H9 (cell line): ENCODE results near the gene CHID1. TPM values are rescaled to one million over a fixed set of nuclear protein-coding genes. Genes with fewer than 3 reads are reported as not detected.

ENCODE experiments used
- DNase-seq: peaks from one replicate; pipeline ENCODE4 v3.0.0-alpha.2; 2017
- H2AFZ ChIP-seq: one replicate; pipeline ENCODE4 v1.6.1; 2013; ENCODE audit warnings: mild to moderate bottlenecking, low read length, control low read depth, moderate library complexity
- H2AK5ac ChIP-seq: 2 replicates; pipeline ENCODE4 v1.6.1; 2013; ENCODE audit warnings: low read length, control low read depth, mixed read lengths; ENCODE audit not compliant: insufficient read length
- H2BK120ac ChIP-seq: one replicate; pipeline ENCODE4 v1.6.1; 2013; ENCODE audit warnings: low read depth, mild to moderate bottlenecking, low read length, control low read depth, inconsistent platforms; ENCODE audit not compliant: poor library complexity, severe bottlenecking
- H2BK12ac ChIP-seq: 2 replicates; pipeline ENCODE4 v1.6.1; 2013; ENCODE audit warnings: low read length, control low read depth, mixed read lengths, low read depth; ENCODE audit not compliant: insufficient read length
- H2BK15ac ChIP-seq: 2 replicates; pipeline ENCODE4 v1.6.1; 2013; ENCODE audit warnings: low read depth, low read length, control low read depth
- H2BK20ac ChIP-seq: one replicate; pipeline ENCODE4 v1.6.1; 2013; ENCODE audit warnings: low read depth, mild to moderate bottlenecking, low read length, control low read depth, inconsistent platforms; ENCODE audit not compliant: poor library complexity, severe bottlenecking
- H2BK5ac ChIP-seq: 2 replicates; pipeline ENCODE4 v1.6.1; 2013; ENCODE audit warnings: low read length, control low read depth, mixed read lengths; ENCODE audit not compliant: insufficient read length
- H3K14ac ChIP-seq: 2 replicates; pipeline ENCODE4 v1.6.1; 2013; ENCODE audit warnings: low read length, control low read depth; ENCODE audit not compliant: insufficient read depth
- H3K18ac ChIP-seq: 2 replicates; pipeline ENCODE4 v1.6.1; 2013; ENCODE audit warnings: low read depth, mild to moderate bottlenecking, mixed read lengths, low read length, control low read depth; ENCODE audit not compliant: insufficient read length
- H3K23ac ChIP-seq: 2 replicates; pipeline ENCODE4 v1.6.1; 2013; ENCODE audit warnings: low read length, control low read depth, mixed read lengths, low read depth; ENCODE audit not compliant: insufficient read length
- H3K23me2 ChIP-seq: 2 replicates; pipeline ENCODE4 v1.6.1; 2013; ENCODE audit warnings: low read depth, mild to moderate bottlenecking, mixed read lengths, low read length, control low read depth; ENCODE audit not compliant: insufficient read length, poor library complexity, severe bottlenecking
- H3K27ac ChIP-seq: 2 replicates; pipeline ENCODE4 v1.5.1; 2013; ENCODE audit warnings: low read length, control low read depth, mixed read lengths, low read depth; ENCODE audit not compliant: insufficient read length
- H3K27me3 ChIP-seq: 2 replicates; pipeline ENCODE4 v1.6.1; 2013; ENCODE audit warnings: low read length, control low read depth, inconsistent platforms; ENCODE audit not compliant: insufficient read depth
- H3K4ac ChIP-seq: 2 replicates; pipeline ENCODE4 v1.6.1; 2013; ENCODE audit warnings: low read depth, mild to moderate bottlenecking, control low read depth, inconsistent platforms, low read length, moderate library complexity
- H3K4me1 ChIP-seq: 2 replicates; pipeline ENCODE4 v1.6.1; 2013; ENCODE audit warnings: low read length, control low read depth, inconsistent platforms; ENCODE audit not compliant: insufficient read depth
- H3K4me2 ChIP-seq: 2 replicates; pipeline ENCODE4 v1.6.1; 2013; ENCODE audit warnings: low read length, control low read depth, mixed read lengths; ENCODE audit not compliant: insufficient read length, insufficient read depth
- H3K56ac ChIP-seq: 2 replicates; pipeline ENCODE4 v1.6.1; 2013; ENCODE audit warnings: low read depth, mild to moderate bottlenecking, mixed read lengths, low read length, control low read depth; ENCODE audit not compliant: insufficient read length
- H3K79me1 ChIP-seq: 2 replicates; pipeline ENCODE4 v1.6.1; 2013; ENCODE audit warnings: low read depth, mild to moderate bottlenecking, moderate library complexity, low read length, control low read depth, inconsistent platforms; ENCODE audit not compliant: insufficient read depth, poor library complexity, severe bottlenecking
- H3K79me2 ChIP-seq: 2 replicates; pipeline ENCODE4 v1.6.1; 2013; ENCODE audit warnings: low read length, control low read depth, inconsistent platforms; ENCODE audit not compliant: insufficient read depth
- H3K9ac ChIP-seq: 2 replicates; pipeline ENCODE4 v1.6.1; 2013; ENCODE audit warnings: low read length, control low read depth, mixed read lengths; ENCODE audit not compliant: insufficient read length; ENCODE audit errors: extremely low read depth
- H3K9me3 ChIP-seq: one replicate; pipeline ENCODE4 v1.6.1; 2013; ENCODE audit warnings: low read depth, low read length, inconsistent platforms; ENCODE audit not compliant: control insufficient read depth
- H3T11ph ChIP-seq: one replicate; pipeline ENCODE4 v1.6.1; 2013; ENCODE audit warnings: mild to moderate bottlenecking, low read length, control low read depth, inconsistent platforms
- H4K20me1 ChIP-seq: one replicate; pipeline ENCODE4 v1.6.1; 2013; ENCODE audit not compliant: control insufficient read depth, insufficient read length, insufficient read depth
- H4K5ac ChIP-seq: 2 replicates; pipeline ENCODE4 v1.6.1; 2013; ENCODE audit warnings: low read depth, mild to moderate bottlenecking, mixed read lengths, low read length, control low read depth; ENCODE audit not compliant: insufficient read length
- H4K8ac ChIP-seq: replicated peaks from 2 replicates; pipeline ENCODE4 v1.6.1; 2013; ENCODE audit warnings: low read length, control low read depth, mixed read lengths, low read depth; ENCODE audit not compliant: insufficient read length
- H4K91ac ChIP-seq: 2 replicates; pipeline ENCODE4 v1.6.1; 2013; ENCODE audit warnings: low read depth, mild to moderate bottlenecking, moderate library complexity, mixed read lengths, low read length, control low read depth; ENCODE audit not compliant: insufficient read length
- H3K27ac Mint-ChIP-seq, 3 experiments: 2 replicates in 2 of 3; 3 replicates in 1 of 3; pipeline ENCODE4 v1.8.0; 2020 to 2021; ENCODE audit warnings: mixed read lengths in 3 of 3, mild to moderate bottlenecking in 1 of 3, moderate library complexity in 1 of 3
- H3K27me3 Mint-ChIP-seq: 2 replicates; pipeline ENCODE4 v1.8.0; 2021; ENCODE audit warnings: low read depth, mild to moderate bottlenecking, moderate library complexity, mixed read lengths
- H3K36me3 Mint-ChIP-seq, 3 experiments: 2 replicates in 2 of 3; 3 replicates in 1 of 3; pipeline ENCODE4 v1.8.0; 2020 to 2021; ENCODE audit warnings: low read depth in 3 of 3, mixed read lengths in 3 of 3; ENCODE audit not compliant: insufficient read depth in 1 of 3
- H3K4me1 Mint-ChIP-seq, 2 experiments: 2 replicates each; pipeline ENCODE4 v1.8.0; 2020; ENCODE audit warnings: mixed read lengths in 2 of 2
- H3K4me3 Mint-ChIP-seq, 2 experiments: 2 replicates in 1 of 2; 3 replicates in 1 of 2; pipeline ENCODE4 v1.8.0; 2020 to 2021; ENCODE audit warnings: mild to moderate bottlenecking in 2 of 2, mixed read lengths in 2 of 2, moderate library complexity in 1 of 2
- H3K9me3 Mint-ChIP-seq, 2 experiments: 2 replicates in 1 of 2; 3 replicates in 1 of 2; pipeline ENCODE4 v1.8.0; 2020; ENCODE audit warnings: mild to moderate bottlenecking in 2 of 2, mixed read lengths in 2 of 2, moderate library complexity in 1 of 2
- WGBS: extraction: QIAGEN DNeasy Blood & Tissue Kit; methylation state at CpG from one replicate; pipeline ENCODE4 v1.1.7; 2013; ENCODE audit warnings: missing lambda C conversion rate, low lambda C conversion rate, mixed read lengths; ENCODE audit not compliant: insufficient read length; ENCODE audit errors: extremely low coverage; 5-methylcytosine and 5-hydroxymethylcytosine counted together
- total RNA-seq: library from RNA; stranded (reverse); gene quantifications from 2 replicates; pipeline ENCODE4 v1.2.1, GENCODE V29; 2021
- TF ChIP-seq, protein P1 (sequence below): fragments of 200-600 bp; sonication (generic); conservative IDR thresholded peaks from 3 replicates; pipeline ENCODE4 v1.8.0; 2021; ENCODE audit warnings: antibody characterized with exemption, mild to moderate bottlenecking

The CHID1 gene
- total RNA-seq, 1 experiment from 2014 or later: 89.4 TPM

DNA sequence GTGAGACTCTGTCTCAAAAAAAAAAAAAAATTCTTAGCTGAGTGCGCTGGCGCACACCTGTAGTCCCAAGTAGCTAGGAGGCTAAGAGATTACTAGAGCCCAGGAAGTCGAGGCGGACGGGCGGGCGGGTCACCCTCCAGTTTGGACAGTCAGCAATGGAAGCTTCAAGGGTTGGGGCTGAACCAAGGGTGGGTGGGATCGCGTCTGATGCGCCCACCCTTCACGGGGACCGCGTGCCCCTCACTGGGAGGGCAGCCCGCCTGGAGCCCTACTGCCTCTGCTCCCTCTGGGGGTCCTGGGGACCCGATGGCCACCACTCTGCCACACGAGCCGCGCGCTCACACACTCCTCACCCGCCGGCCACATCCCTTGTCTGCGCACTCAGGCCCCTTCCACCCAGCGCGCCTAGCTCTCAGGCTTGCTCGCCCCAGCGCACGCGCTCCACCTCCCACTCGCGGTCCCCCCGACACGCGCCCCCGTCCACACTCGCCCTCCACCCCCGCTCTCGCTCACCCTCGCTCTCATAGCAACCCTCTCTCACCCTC is 494 bp downstream of the CHID1 start:
- TF ChIP-seq, protein P1, sequence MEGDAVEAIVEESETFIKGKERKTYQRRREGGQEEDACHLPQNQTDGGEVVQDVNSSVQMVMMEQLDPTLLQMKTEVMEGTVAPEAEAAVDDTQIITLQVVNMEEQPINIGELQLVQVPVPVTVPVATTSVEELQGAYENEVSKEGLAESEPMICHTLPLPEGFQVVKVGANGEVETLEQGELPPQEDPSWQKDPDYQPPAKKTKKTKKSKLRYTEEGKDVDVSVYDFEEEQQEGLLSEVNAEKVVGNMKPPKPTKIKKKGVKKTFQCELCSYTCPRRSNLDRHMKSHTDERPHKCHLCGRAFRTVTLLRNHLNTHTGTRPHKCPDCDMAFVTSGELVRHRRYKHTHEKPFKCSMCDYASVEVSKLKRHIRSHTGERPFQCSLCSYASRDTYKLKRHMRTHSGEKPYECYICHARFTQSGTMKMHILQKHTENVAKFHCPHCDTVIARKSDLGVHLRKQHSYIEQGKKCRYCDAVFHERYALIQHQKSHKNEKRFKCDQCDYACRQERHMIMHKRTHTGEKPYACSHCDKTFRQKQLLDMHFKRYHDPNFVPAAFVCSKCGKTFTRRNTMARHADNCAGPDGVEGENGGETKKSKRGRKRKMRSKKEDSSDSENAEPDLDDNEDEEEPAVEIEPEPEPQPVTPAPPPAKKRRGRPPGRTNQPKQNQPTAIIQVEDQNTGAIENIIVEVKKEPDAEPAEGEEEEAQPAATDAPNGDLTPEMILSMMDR: no peak
- peak overlapping the region; percentile 94 to 98 for H3K4me3 Mint-ChIP-seq
- H2BK120ac ChIP-seq: no peak overlapping the region

More for the DNA sequence above, 494 bp downstream of the CHID1 start:
- Histone ChIP-seq H2BK15ac (no peak overlapping the region), H3T11ph (no peak overlapping the region), H3K79me2 (peaks cover 3% of the 10 kb centered on the region; the same call in 1 of the 2 replicates), H2AFZ (no peak overlapping the region), H3K23ac (no peak overlapping the region), H3K9ac (peak overlapping the region; percentile 69), H3K4ac (no peak overlapping the region), H2BK5ac (no peak overlapping the region), H4K8ac (no peak overlapping the region), H4K91ac (no peak overlapping the region), H3K14ac (peak overlapping the region; percentile 48; the same call in 1 of the 2 replicates), H2BK20ac (no peak overlapping the region), H2AK5ac (no peak overlapping the region), H3K27me3 (no peaks in the 10 kb centered on the region), H3K4me1 (no peaks in the 10 kb centered on the region; the same call in 1 of the 2 replicates), H3K4me2 (peak overlapping the region; percentile 70), H3K9me3 (no peaks in the 10 kb centered on the region), H3K18ac (no peak overlapping the region), H3K79me1 (peaks cover 6% of the 10 kb centered on the region), H3K27ac (no peak overlapping the region), H3K56ac (no peak overlapping the region), H4K20me1 (peaks cover 3% of the 10 kb centered on the region), H2BK12ac (no peak overlapping the region), H4K5ac (no peak overlapping the region), H3K23me2 (peaks cover 18% of the 10 kb centered on the region)
- Mint-ChIP-seq H3K36me3 (peaks cover 0 to 29% (median 17%) of the 10 kb centered on the region in 3 experiments; a peak in 6 of 7 replicates), H3K4me1 (peaks cover 9 to 14% of the 10 kb centered on the region in 2 experiments), H3K9me3 (no peaks in the 10 kb centered on the region; a peak in 1 of 5 replicates), H3K27me3 (no peaks in the 10 kb centered on the region), H3K27ac (peak overlapping the region in 1 of 3 experiments; percentile 81; a peak in 2 of 7 replicates)
- no CpG with 5 or more reads among the region's 38 CpGs for WGBS
- no peak for DNase-seq
